GM19452 (cell line): Measurements from ENCODE around the gene ARPC1B.

Source experiments
- ATAC-seq: cut with Tn5 transposase; IDR thresholded peaks from one replicate; pipeline ENCODE4 v1.9.1; 2021; ENCODE audit not compliant: unreplicated experiment

ARPC1B gene

DNA sequence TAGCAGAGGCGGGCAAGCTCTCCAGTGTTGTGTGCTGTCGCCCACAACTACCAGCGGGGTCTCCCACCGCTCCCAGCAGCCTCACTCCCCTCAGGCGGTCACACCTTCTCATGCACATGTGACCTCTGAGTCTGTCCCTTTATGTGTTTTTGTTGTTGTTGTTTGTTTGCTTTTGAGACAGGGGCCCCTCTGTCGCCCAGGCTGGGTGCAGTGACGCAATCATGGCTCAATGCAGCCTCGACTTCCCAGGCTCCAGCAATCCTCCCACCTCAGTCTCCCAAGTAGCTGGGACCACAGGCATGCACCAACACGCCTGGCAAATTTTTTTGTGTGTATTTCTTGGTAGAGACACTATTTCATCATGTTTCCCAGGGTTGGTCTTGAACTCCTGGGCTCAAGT lies 65.7 kb downstream of the ARPC1B start:
- no peak for ATAC-seq
